ENCODE measurements around the gene EIF3I. TPM values are rescaled to one million over a fixed set of nuclear protein-coding genes. Genes with fewer than 3 reads are reported as not detected.

The EIF3I gene
- total and polyA plus RNA-seq, 2 donors (not counting 1 experiment from before 2014, with no cell fraction given) = 277 to 492 TPM

GRCh38 chr1:32228771-32229170, 6.6 kb downstream of the EIF3I start:
- Histone ChIP-seq H3K4me3 (replicated peaks in 1 of 4; ENCODE audit: control extremely low read depth in 1 of 4, insufficient read depth in 1 of 4, low read depth in 3 of 4, low read length in 4 of 4) (no peak overlapping the region), H3K79me2 (ENCODE audit: control insufficient read depth, insufficient read depth, low read length) (peaks cover 8% of the 10 kb centered on the region), H3K36me3 (ENCODE audit: control insufficient read depth, insufficient read depth, low read length) (peaks cover 30% of the 10 kb centered on the region), H3K9me3 (ENCODE audit: control insufficient read depth, insufficient read depth, low read depth, low read length) (no peaks in the 10 kb centered on the region), H3K4me2 (ENCODE audit: extremely low read depth, insufficient read depth, low read length) (no peak overlapping the region), H3K27ac (ENCODE audit: insufficient read depth, low read length) (no peak overlapping the region), H4K20me1 (ENCODE audit: control insufficient read depth, extremely low read depth, insufficient read depth, low read length) (no peaks in the 10 kb centered on the region), H3K9ac (ENCODE audit: insufficient read depth, low read length) (no peak overlapping the region), H3K4me1 (ENCODE audit: control insufficient read depth, extremely low read depth, insufficient read depth, low read length) (no peaks in the 10 kb centered on the region), H3K27me3 (ENCODE audit: control insufficient read depth, insufficient read depth, low read length) (no peaks in the 10 kb centered on the region), H2AFZ (ENCODE audit: low read length) (no peak overlapping the region)
- DNase-seq (ENCODE audit: low read depth in 2 of 2) = no peak
- TF ChIP-seq CTCF (conservative IDR thresholded peaks at IDR 0.05 in 1 of 2, IDR thresholded peaks at IDR 0.05 in 1 of 2; ENCODE audit: low read depth in 1 of 2, low read length in 2 of 2) (no peak), EZH2 (IDR thresholded peaks at IDR 0.05; ENCODE audit: low read length, missing control alignments) (no peak)

- Histone ChIP-seq H3K4me1 (ENCODE audit: control insufficient read depth, extremely low read depth, insufficient read depth, low read length) (peaks cover 5% of the 10 kb centered on the region), H3K4me3 (replicated peaks in 1 of 4; ENCODE audit: control extremely low read depth in 1 of 4, insufficient read depth in 1 of 4, low read depth in 3 of 4, low read length in 4 of 4) (no peak overlapping the region), H3K79me2 (ENCODE audit: control insufficient read depth, insufficient read depth, low read length) (no peaks in the 10 kb centered on the region), H3K27me3 (ENCODE audit: control insufficient read depth, insufficient read depth, low read length) (no peaks in the 10 kb centered on the region), H3K36me3 (ENCODE audit: control insufficient read depth, insufficient read depth, low read length) (peaks cover 25% of the 10 kb centered on the region), H3K9me3 (ENCODE audit: control insufficient read depth, insufficient read depth, low read depth, low read length) (no peaks in the 10 kb centered on the region), H2AFZ (ENCODE audit: low read length) (no peak overlapping the region), H3K9ac (ENCODE audit: insufficient read depth, low read length) (no peak overlapping the region), H3K4me2 (ENCODE audit: extremely low read depth, insufficient read depth, low read length) (no peak overlapping the region), H4K20me1 (ENCODE audit: control insufficient read depth, extremely low read depth, insufficient read depth, low read length) (no peaks in the 10 kb centered on the region), H3K27ac (ENCODE audit: insufficient read depth, low read length) (no peak overlapping the region)
- TF ChIP-seq CTCF (conservative IDR thresholded peaks at IDR 0.05 in 1 of 2, IDR thresholded peaks at IDR 0.05 in 1 of 2; ENCODE audit: low read depth in 1 of 2, low read length in 2 of 2) (no peak), EZH2 (IDR thresholded peaks at IDR 0.05; ENCODE audit: low read length, missing control alignments) (no peak)
- no peak for DNase-seq (ENCODE audit: low read depth in 2 of 2)
These were observed 9.7 kb downstream of the EIF3I start for GRCh38 chr1:32231843-32232432.

- H3K4me3 ChIP-seq (replicated peaks in 1 of 4; ENCODE audit: control extremely low read depth in 1 of 4, insufficient read depth in 1 of 4, low read depth in 3 of 4, low read length in 4 of 4) = no peak overlapping the region
- no peak for DNase-seq (ENCODE audit: low read depth in 2 of 2)
- no peaks in the 10 kb centered on the region for H3K9me3 ChIP-seq (ENCODE audit: control insufficient read depth, insufficient read depth, low read depth, low read length)
- peaks cover 5% of the 10 kb centered on the region for H3K4me1 ChIP-seq (ENCODE audit: control insufficient read depth, extremely low read depth, insufficient read depth, low read length)
- no peaks in the 10 kb centered on the region for H3K79me2 ChIP-seq (ENCODE audit: control insufficient read depth, insufficient read depth, low read length)
- no peak overlapping the region for H3K4me2 ChIP-seq (ENCODE audit: extremely low read depth, insufficient read depth, low read length)
- H4K20me1 ChIP-seq (ENCODE audit: control insufficient read depth, extremely low read depth, insufficient read depth, low read length) = no peaks in the 10 kb centered on the region
- no peak overlapping the region for H2AFZ ChIP-seq (ENCODE audit: low read length)
- H3K27ac ChIP-seq (ENCODE audit: insufficient read depth, low read length) = no peak overlapping the region
- no peak overlapping the region for H3K9ac ChIP-seq (ENCODE audit: insufficient read depth, low read length)
- no peaks in the 10 kb centered on the region for H3K27me3 ChIP-seq (ENCODE audit: control insufficient read depth, insufficient read depth, low read length)
- H3K36me3 ChIP-seq (ENCODE audit: control insufficient read depth, insufficient read depth, low read length) = peaks cover 24% of the 10 kb centered on the region
- TF ChIP-seq CTCF (conservative IDR thresholded peaks at IDR 0.05 in 1 of 2, IDR thresholded peaks at IDR 0.05 in 1 of 2; ENCODE audit: low read depth in 1 of 2, low read length in 2 of 2) = no peak
- no peak for TF ChIP-seq EZH2 (IDR thresholded peaks at IDR 0.05; ENCODE audit: low read length, missing control alignments)
These were observed 10.5 kb downstream of the EIF3I start for GRCh38 chr1:32232558-32233304.
